Measurements from ENCODE around the gene GTPBP4.

GRCh38 chr10:1029838-1030237 is 41.6 kb downstream of the GTPBP4 start:
- no peak for TF ChIP-seq U2AF2 (optimal IDR thresholded peaks at IDR 0.05; ENCODE audit: low read depth, low read length)
- no peak for TF ChIP-seq FOXM1 (IDR thresholded peaks at IDR 0.05; ENCODE audit: low read depth)
- no peak for TF ChIP-seq FOXM1 (CRISPR knock-in tag; IDR thresholded peaks at IDR 0.05; ENCODE audit: low read depth)
- TF ChIP-seq TSHZ1 (CRISPR knock-in tag; IDR thresholded peaks at IDR 0.05): no peak
- TF ChIP-seq CTCF (IDR thresholded peaks at IDR 0.05 in 2 of 3, conservative IDR thresholded peaks at IDR 0.05 in 1 of 3; ENCODE audit: insufficient read depth in 2 of 3, low read depth in 1 of 3, low read length in 3 of 3): no peak
- no peak for TF ChIP-seq MAFF (IDR thresholded peaks at IDR 0.05; ENCODE audit: low read length)
- TF ChIP-seq NCOA1 (IDR thresholded peaks at IDR 0.05; ENCODE audit: low read depth): no peak
- no peak for TF ChIP-seq RBBP5 (IDR thresholded peaks at IDR 0.05; ENCODE audit: borderline replicate concordance, insufficient read depth, low read length, poor library complexity, severe bottlenecking)
- TF ChIP-seq STAG1 (CRISPR knock-in tag; IDR thresholded peaks at IDR 0.05; ENCODE audit: borderline replicate concordance): no peak
- TF ChIP-seq HDGF (IDR thresholded peaks at IDR 0.05): no peak

Data from K562 (cell line).